ENCODE results near the gene NFATC2.

The NFATC2 gene

GRCh38 chr20:51425347-51426106 is 117.0 kb downstream of the NFATC2 start:
- H3K36me3 ChIP-seq (ENCODE audit: control insufficient read depth, low read length) = peaks cover 44% of the 10 kb centered on the region
- H3K9me3 ChIP-seq (ENCODE audit: control insufficient read depth, insufficient read depth, low read length) = no peaks in the 10 kb centered on the region
- H3K79me2 ChIP-seq (ENCODE audit: control insufficient read depth, low read length) = no peaks in the 10 kb centered on the region
- H3K4me1 ChIP-seq (ENCODE audit: control insufficient read depth, low read length) = peaks cover 15% of the 10 kb centered on the region
- no peak overlapping the region for H3K27ac ChIP-seq (ENCODE audit: low read depth, low read length)
- no peaks in the 10 kb centered on the region for H4K20me1 ChIP-seq (ENCODE audit: control insufficient read depth, insufficient read depth, low read depth, low read length)
- H3K4me2 ChIP-seq (ENCODE audit: low read length) = no peak overlapping the region
- no peak overlapping the region for H3K4me3 ChIP-seq (ENCODE audit: low read length)
- H3F3A ChIP-seq (ENCODE audit: control insufficient read depth, insufficient read depth) = no peaks in the 10 kb centered on the region; the same call in 1 of the 2 replicates
- H3K27me3 ChIP-seq (ENCODE audit: control insufficient read depth, low read length) = no peaks in the 10 kb centered on the region
- TF ChIP-seq, protein P1, sequence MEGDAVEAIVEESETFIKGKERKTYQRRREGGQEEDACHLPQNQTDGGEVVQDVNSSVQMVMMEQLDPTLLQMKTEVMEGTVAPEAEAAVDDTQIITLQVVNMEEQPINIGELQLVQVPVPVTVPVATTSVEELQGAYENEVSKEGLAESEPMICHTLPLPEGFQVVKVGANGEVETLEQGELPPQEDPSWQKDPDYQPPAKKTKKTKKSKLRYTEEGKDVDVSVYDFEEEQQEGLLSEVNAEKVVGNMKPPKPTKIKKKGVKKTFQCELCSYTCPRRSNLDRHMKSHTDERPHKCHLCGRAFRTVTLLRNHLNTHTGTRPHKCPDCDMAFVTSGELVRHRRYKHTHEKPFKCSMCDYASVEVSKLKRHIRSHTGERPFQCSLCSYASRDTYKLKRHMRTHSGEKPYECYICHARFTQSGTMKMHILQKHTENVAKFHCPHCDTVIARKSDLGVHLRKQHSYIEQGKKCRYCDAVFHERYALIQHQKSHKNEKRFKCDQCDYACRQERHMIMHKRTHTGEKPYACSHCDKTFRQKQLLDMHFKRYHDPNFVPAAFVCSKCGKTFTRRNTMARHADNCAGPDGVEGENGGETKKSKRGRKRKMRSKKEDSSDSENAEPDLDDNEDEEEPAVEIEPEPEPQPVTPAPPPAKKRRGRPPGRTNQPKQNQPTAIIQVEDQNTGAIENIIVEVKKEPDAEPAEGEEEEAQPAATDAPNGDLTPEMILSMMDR (IDR thresholded peaks at IDR 0.05; ENCODE audit: low read depth, low read length, poor library complexity, severe bottlenecking) = no peak
- TF ChIP-seq EZH2phosphoT487 (IDR thresholded peaks at IDR 0.05; ENCODE audit: borderline replicate concordance, low read length) = no peak
- no peaks in the 10 kb centered on the region for H3K9me2 ChIP-seq (replicated peaks; ENCODE audit: control insufficient read depth, low read length)

GRCh38 chr20:51424270-51425117 is 118.0 kb downstream of the NFATC2 start:
- H3K4me2 ChIP-seq (ENCODE audit: low read length) = no peak overlapping the region
- H3K36me3 ChIP-seq (ENCODE audit: control insufficient read depth, low read length) = peaks cover 48% of the 10 kb centered on the region
- no peak overlapping the region for H3K27ac ChIP-seq (ENCODE audit: low read depth, low read length)
- H3K9me3 ChIP-seq (ENCODE audit: control insufficient read depth, insufficient read depth, low read length) = no peaks in the 10 kb centered on the region
- no peak overlapping the region for H3K4me3 ChIP-seq (ENCODE audit: low read length)
- H3K27me3 ChIP-seq (ENCODE audit: control insufficient read depth, low read length) = no peaks in the 10 kb centered on the region
- TF ChIP-seq, protein P1 (IDR thresholded peaks at IDR 0.05; ENCODE audit: low read depth, low read length, poor library complexity, severe bottlenecking) = no peak
- TF ChIP-seq EZH2phosphoT487 (IDR thresholded peaks at IDR 0.05; ENCODE audit: borderline replicate concordance, low read length) = no peak
- peaks cover 24% of the 10 kb centered on the region for H3K4me1 ChIP-seq (ENCODE audit: control insufficient read depth, low read length)
- H3K79me2 ChIP-seq (ENCODE audit: control insufficient read depth, low read length) = no peaks in the 10 kb centered on the region
- peaks cover 7% of the 10 kb centered on the region for H3F3A ChIP-seq (ENCODE audit: control insufficient read depth, insufficient read depth)
- no peaks in the 10 kb centered on the region for H4K20me1 ChIP-seq (ENCODE audit: control insufficient read depth, insufficient read depth, low read depth, low read length)
- H3K9me2 ChIP-seq (replicated peaks; ENCODE audit: control insufficient read depth, low read length) = no peaks in the 10 kb centered on the region

- Histone ChIP-seq H3K79me2 (ENCODE audit: control insufficient read depth, low read length) (no peaks in the 10 kb centered on the region), H3K4me3 (ENCODE audit: low read length) (no peak overlapping the region), H3K4me1 (ENCODE audit: control insufficient read depth, low read length) (peaks cover 24% of the 10 kb centered on the region), H3K36me3 (ENCODE audit: control insufficient read depth, low read length) (peaks cover 49% of the 10 kb centered on the region), H4K20me1 (ENCODE audit: control insufficient read depth, insufficient read depth, low read depth, low read length) (no peaks in the 10 kb centered on the region), H3K4me2 (ENCODE audit: low read length) (no peak overlapping the region), H3K27ac (ENCODE audit: low read depth, low read length) (no peak overlapping the region), H3F3A (ENCODE audit: control insufficient read depth, insufficient read depth) (peaks cover 7% of the 10 kb centered on the region), H3K9me2 (replicated peaks; ENCODE audit: control insufficient read depth, low read length) (no peaks in the 10 kb centered on the region), H3K27me3 (ENCODE audit: control insufficient read depth, low read length) (no peaks in the 10 kb centered on the region), H3K9me3 (ENCODE audit: control insufficient read depth, insufficient read depth, low read length) (no peaks in the 10 kb centered on the region)
- no peak for TF ChIP-seq EZH2phosphoT487 (IDR thresholded peaks at IDR 0.05; ENCODE audit: borderline replicate concordance, low read length)
- TF ChIP-seq, protein P1 (IDR thresholded peaks at IDR 0.05; ENCODE audit: low read depth, low read length, poor library complexity, severe bottlenecking) = no peak
These were observed 118.7 kb downstream of the NFATC2 start for GRCh38 chr20:51423810-51424209.

All from DOHH2 (cell line).